Astrocyte of the hippocampus (primary cell): ENCODE measurements around the gene INSIG1.
A peak's percentile ranks its signal among the peaks of the same experiment; 100 is the strongest.

Source experiments
- DNase-seq: peaks from one replicate; pipeline ENCODE4 v3.0.0; 2011; ENCODE audit warnings: low read depth, low spot score

The INSIG1 gene

DNA sequence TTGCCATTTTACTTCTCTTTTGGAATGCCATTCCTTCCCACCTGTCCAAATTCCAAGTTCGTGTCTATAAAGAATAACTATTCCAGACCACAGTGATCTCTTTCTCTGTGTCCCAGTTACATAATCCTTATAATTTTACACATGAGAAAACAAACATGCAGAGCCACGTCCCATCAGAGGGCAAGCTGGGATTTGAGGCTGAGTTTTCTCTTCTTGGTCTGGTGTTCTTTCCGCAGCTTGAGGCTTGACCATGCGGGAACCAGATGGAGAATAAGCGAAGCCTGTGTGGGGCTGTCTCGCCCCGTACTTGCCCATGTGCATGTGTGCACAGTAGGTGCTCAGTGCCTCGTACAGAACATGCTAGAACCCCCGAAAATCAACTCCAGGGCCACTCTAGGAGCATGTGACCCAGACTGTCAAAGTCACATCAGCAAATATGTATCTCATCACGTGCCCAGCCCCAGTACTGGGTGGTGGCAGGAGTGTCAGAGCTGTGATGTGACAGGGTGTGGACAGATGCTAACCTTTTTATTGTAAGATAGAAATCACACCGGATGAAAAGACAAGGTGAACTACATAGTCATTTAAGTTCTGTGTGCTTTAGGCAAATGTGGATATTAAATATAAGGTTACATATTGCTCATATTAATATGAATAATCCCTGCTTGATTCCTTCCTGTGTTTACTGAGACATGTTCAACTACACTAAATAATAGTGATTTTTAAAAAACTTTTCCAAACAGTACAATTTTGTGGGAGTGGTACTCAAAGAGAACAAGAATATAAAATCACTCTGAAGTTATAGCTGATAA, 3.2 kb downstream of the INSIG1 start:
- peak; percentile 13 for DNase-seq

DNA sequence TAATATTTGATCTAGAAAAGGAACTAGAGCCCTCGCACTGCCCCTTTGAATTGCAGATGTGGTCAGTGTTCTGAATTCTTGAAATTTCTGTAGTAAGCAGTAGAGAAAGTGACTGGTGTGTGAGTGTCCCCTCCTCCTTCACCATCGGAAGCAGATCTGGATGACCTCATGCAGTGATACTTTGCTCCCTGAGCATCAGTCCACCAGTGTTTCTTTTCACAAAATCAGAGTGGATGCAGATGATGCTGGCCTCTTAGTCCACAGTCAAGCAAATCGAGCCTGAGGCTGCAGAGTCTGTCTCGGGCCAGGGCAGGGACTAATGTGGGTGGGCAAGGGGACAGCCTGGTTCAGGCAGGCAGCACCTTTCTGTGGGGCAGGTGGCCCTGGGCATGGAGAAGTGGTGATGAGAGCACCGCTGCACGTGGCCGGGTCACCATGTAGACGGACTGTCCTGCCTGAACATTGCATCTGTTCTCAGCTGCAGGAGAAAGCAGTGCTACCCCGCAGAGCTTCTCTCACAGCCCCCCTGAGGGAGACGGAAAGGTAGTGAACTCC, 5.4 kb downstream of the INSIG1 start:
- DNase-seq: peak; percentile 16

DNA sequence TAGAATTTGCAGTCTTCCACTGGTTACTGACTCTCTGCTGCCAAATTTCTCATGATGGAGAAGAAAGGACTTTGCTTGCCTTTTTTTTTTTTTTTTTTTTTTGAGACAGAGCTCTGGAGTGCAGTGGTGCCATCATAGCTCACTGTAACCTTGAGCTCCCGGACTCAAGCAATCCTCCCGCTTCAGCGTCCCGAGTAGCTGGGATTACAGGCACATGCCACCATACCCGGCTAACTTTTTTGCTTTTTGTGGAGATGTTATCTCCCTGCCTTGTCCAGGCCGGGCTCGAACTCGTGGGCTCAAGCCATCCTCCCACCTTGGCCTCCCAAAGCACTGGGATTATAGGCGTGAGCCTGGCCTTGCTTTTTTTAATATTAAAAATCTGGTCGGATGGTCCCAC, 6.2 kb downstream of the INSIG1 start:
- DNase-seq: no peak

GRCh38 chr7:155305231-155305904, 7.7 kb downstream of the INSIG1 start:
- peak; percentile 35 for DNase-seq

DNA sequence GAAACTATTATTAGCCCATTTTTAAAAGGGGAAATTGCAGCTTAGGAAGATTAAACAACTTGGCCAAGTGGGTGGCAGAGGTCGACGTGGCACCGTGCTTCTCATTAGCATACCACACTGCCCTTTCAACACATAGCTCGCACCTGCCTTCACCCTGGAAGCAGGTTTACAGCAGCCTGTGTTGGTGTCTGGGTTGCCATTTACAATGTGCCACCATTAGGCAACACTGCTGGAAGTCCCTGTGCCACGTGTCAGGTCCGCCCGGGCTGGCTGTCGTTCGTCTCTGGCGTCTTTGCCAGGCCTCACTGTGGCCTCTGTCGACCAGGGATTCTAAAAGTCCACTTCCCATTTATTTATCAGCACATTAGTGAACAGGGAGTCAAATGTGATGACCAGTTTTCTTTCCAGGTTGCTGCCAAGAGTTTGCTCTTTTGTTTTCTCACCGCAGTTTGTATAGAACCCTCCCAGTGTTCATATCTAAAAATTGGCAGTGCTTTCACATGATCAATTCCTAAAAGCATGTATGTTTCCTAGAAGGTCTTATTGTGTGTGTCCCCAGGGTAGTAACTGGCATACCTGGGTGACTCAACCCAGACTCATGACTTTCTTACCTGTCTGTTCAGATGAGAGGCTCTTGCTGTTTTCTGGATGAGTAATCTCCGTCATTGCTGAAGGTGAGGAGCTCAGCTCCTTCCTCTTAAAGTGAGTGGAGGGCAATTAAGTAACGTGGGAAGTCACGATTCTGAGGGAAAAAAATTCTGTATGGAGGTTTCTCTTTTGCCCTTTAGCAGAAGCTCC, 9.2 kb downstream of the INSIG1 start:
- no peak for DNase-seq

DNA sequence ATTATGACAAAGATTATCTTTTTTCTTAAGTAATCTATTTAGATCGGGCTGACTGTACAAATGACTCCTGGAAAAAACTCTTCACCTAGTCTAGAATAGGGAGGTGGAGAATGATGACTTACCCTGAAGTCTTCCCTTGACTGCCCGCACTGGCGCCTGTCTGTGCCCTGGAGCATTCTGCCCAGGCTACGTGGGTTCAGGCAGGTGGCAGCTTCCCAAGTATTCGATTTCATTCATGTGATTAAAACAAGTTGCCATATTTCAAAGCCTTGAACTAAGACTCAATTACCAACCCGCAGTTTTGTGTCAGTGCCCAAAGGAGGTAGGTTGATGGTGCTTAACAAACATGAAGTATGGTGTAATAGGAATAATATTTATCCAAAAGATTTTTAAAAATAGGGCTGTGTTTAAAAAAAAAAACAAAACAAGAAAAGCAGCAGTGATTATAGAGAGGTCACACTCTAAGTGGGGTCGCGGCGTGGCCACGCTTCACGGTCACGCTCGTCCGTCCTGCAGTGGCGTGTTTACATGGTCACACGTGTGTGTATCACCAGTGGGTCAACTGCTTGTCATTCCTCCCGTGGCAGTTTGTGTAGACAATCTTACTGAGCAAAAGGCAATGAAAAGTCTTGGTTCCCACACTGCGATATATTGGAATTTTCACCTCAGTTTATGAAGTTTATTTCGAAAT, 10.8 kb downstream of the INSIG1 start:
- no peak for DNase-seq

- DNase-seq: no peak
Observed at GRCh38 chr7:155309021-155309338, 11.3 kb downstream of the INSIG1 start.

DNA sequence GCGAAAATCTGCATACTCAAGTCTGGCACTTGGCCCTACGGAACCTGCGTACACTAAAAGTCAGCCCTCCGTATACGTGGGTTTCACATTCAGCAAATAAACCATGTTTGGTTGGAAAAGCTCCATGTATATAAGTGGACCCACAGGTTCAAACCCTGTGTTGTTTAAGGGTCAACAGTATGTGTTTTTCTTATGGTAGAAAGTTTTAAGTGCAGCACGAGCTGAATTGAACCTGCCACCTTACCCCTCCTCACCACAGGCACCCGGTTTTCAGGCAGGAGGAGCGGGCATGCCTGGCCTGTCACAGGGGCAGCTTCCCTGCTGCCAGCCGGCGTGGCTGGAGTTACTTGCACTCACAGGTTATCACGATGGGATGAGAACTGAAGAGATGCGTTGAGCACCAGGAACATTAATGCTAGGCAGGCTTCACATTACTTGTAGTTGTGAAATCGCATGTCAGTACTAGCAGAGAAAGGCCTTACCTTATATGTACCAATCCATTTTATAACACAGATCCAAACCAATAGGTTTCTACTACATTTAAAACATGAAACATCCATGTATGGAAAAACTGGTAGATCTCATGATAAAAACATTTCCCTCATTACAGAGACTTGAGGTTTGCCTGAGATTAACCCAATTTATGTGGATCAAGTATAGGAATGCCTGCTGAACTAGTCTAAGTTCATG, 12.9 kb downstream of the INSIG1 start:
- no peak for DNase-seq

- DNase-seq: no peak
Observed at GRCh38 chr7:155311826-155312537, 14.3 kb downstream of the INSIG1 start.

GRCh38 chr7:155312633-155313032, 15.0 kb downstream of the INSIG1 start:
- DNase-seq: no peak

- DNase-seq: no peak
Observed at GRCh38 chr7:155313096-155313495, 15.4 kb downstream of the INSIG1 start.

GRCh38 chr7:155315977-155316376, 18.3 kb downstream of the INSIG1 start:
- no peak for DNase-seq

- DNase-seq: no peak
Observed at GRCh38 chr7:155316427-155317113, 18.9 kb downstream of the INSIG1 start.

- no peak for DNase-seq
Observed at GRCh38 chr7:155317114-155317434, 19.4 kb downstream of the INSIG1 start.

- no peak for DNase-seq
Observed at GRCh38 chr7:155318245-155318644, 20.6 kb downstream of the INSIG1 start.

- DNase-seq: no peak
Observed at GRCh38 chr7:155322530-155322929, 24.9 kb downstream of the INSIG1 start.

DNA sequence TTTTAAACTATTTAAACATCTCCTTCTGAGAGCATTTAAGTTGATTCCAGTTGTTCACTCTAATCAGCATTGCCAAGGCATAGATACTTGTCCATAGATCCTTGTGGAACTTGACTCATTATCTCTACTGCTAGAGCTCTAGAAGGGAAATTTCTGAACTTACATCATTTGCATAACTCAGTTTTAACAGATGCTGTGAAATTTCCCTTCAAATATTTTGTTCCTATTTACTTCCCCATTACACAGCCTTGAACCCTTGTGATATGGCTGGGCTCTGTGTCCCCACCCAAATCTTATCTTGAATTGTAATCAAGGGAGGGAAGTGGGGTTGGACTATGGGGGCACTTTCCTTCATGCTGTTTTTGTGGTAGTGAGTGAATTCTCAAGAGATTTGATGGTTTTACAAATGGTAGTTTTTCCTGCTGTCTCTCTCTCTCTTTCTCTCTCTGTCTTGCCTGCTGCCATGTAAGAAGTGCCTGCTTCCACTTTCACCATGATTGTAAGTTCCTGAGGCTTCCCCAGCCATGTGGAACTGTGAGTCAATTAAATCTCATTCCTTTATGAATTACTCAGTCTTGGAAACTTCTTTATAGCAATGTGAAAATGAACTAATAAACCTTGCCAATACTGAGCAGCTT, 25.4 kb downstream of the INSIG1 start:
- no peak for DNase-seq

DNA sequence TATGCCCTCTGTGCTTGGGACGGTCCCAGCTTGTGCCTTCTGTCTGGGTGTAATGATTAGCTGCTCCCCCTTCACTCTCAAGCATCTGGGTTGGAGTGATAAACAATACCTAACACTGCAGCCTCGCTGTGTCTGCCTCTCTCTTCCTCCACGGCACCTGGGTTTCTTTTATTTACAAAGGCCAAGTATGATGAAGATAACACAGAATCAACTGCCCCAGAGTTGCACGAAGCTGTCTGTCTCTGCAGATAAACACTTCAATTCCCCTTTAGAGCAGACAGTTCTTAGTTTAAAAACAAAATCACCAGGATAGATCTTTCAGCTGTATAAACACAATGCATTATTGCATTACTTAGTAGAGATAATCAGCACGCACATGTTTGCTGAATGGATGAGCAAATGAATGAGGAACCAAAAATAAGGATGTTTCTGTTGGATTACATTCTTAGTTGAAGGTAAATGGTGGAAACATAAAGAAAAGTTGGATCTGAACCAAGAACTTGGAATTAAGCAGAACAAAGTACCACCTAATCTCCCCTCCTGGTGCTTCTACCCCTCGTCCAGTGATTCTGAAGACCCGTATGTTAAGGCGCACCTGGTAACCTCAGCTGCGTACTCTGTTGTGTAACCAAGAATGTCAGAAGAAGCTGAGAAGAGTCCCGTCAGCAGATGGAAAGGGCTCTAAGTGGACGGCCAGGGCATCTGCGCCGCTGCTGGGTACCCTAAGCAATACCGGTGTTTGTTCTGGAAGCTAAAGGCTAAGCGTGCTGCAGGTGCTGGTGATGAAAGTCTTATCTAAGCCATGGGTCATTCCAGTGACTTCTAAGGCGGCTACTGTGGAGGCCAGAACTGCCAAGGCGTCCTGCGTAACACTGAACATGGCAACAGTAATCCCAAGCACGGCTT, 26.6 kb downstream of the INSIG1 start:
- DNase-seq: no peak

- DNase-seq: no peak
Observed at GRCh38 chr7:155324918-155325235, 27.2 kb downstream of the INSIG1 start.
